Myometrial cell (primary cell): Measurements from ENCODE around the gene ZNF814. TPM values are rescaled to one million over a fixed set of nuclear protein-coding genes. Genes with fewer than 3 reads are reported as not detected.

ENCODE experiments used
- total RNA-seq: library from RNA; depleted of rRNA; stranded (reverse); fragments of >200 nt; gene quantifications from 2 replicates; pipeline ENCODE4 v1.2.3, GENCODE V29; 2015

Gene ZNF814
- total RNA-seq = 0.71 and 1.4 TPM in 2 replicates

GRCh38 chr19:57888560-57889231 is at the start of gene ZNF814:
TSS of gene ZNF814 (minus strand) at chr19:57889037. CDS start at chr19:57888802, 235 bp downstream.

GRCh38 chr19:57934820-57935665 is 46.2 kb upstream of the ZNF814 start, which contains the start of gene ZNF418:
TSS of gene ZNF418 (minus strand) at chr19:57935402. CDS start at chr19:57933822, 1,580 bp downstream.

GRCh38 chr19:57916168-57916995 is 27.5 kb upstream of the ZNF814 start, which contains the start of gene ZNF417:
TSS of gene ZNF417 (minus strand) at chr19:57916592. CDS start at chr19:57916411, 181 bp downstream.

GRCh38 chr19:57849666-57850473 is 39.0 kb downstream of the ZNF814 start, which contains the start of gene ZNF587:
TSS of gene ZNF587 (plus strand) at chr19:57849859. CDS start at chr19:57850039, 180 bp downstream.

GRCh38 chr19:57830071-57830602 is 58.7 kb downstream of the ZNF814 start, which contains the start of gene ZNF587B:
TSS of gene ZNF587B (plus strand) at chr19:57830299. CDS start at chr19:57830529, 230 bp downstream.

GRCh38 chr19:57814505-57815246 is 74.2 kb downstream of the ZNF814 start, which contains the start of gene ZNF552:
TSS of gene ZNF552 (minus strand) at chr19:57814913. CDS start at chr19:57814743, 170 bp downstream.

Other genes with a start within 250 kb of the ZNF814 start
- not detected in 2 replicates for gene ZSCAN4, start 220.1 kb downstream of the ZNF814 start, total RNA-seq
- gene ZNF551, start 207.1 kb downstream of the ZNF814 start, total RNA-seq = 2.0 and 7.8 TPM in 2 replicates
- not detected in 2 replicates for gene ZNF154, start 179.8 kb downstream of the ZNF814 start, total RNA-seq
- 4.4 and 7.5 TPM in 2 replicates for gene ZNF671, start 161.4 kb downstream of the ZNF814 start, total RNA-seq
- 4.4 and 5.2 TPM in 2 replicates for gene ZNF776, start 142.2 kb downstream of the ZNF814 start, total RNA-seq
- 6.2 and 8.1 TPM in 2 replicates for gene ZNF586, start 119.4 kb downstream of the ZNF814 start, total RNA-seq
- 1.6 and 1.7 TPM in 2 replicates for gene ZNF552, start 74.1 kb downstream of the ZNF814 start, total RNA-seq
- 2.0 and 4.6 TPM in 2 replicates for gene ZNF587B, start 58.7 kb downstream of the ZNF814 start, total RNA-seq
- 6.3 and 14.9 TPM in 2 replicates for gene ZNF587, start 39.2 kb downstream of the ZNF814 start, total RNA-seq
- gene ZNF417, start 27.6 kb upstream of the ZNF814 start, total RNA-seq = 3.0 and 6.1 TPM in 2 replicates
- 0.29 and 1.8 TPM in 2 replicates for gene ZNF418, start 46.4 kb upstream of the ZNF814 start, total RNA-seq
- gene ZNF256, start 58.7 kb upstream of the ZNF814 start, total RNA-seq = 0.29 and 3.5 TPM in 2 replicates
- not detected in 2 replicates for gene C19orf18, start 85.5 kb upstream of the ZNF814 start, total RNA-seq
- 1.7 and 6.4 TPM in 2 replicates for gene ZNF606, start 113.8 kb upstream of the ZNF814 start, total RNA-seq
- not detected in 2 replicates for gene ZSCAN1, start 145.0 kb upstream of the ZNF814 start, total RNA-seq
- 0.58 and 2.5 TPM in 2 replicates for gene ZNF135, start 170.2 kb upstream of the ZNF814 start, total RNA-seq
- gene ZSCAN18, start 209.2 kb upstream of the ZNF814 start, total RNA-seq = 22.2 and 43.2 TPM in 2 replicates